GM19372 (cell line): ENCODE results near the gene CDS2.

ENCODE experiments used
- ATAC-seq: cut with Tn5 transposase; IDR thresholded peaks from one replicate; pipeline ENCODE4 v1.9.1; 2021; ENCODE audit warnings: mild to moderate bottlenecking, low read depth, moderate library complexity; ENCODE audit not compliant: unreplicated experiment

The CDS2 gene

GRCh38 chr20:5118220-5119142, 8.3 kb upstream of the CDS2 start:
- no peak for ATAC-seq

DNA sequence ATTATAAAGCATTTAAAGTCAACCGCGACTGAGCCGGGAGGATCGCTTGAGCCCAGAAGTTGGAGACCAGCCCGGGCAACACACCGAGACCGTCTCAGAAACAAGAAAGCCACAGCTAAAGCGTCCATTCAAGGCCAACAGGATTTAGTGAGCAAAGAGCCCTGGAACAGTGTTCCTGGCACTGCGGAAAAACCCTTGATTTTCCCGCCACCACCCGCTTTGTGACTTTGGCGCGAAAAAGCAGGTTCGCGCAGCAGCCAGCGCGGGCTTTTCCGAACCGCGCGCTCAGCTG, 7.7 kb upstream of the CDS2 start:
- ATAC-seq = no peak

DNA sequence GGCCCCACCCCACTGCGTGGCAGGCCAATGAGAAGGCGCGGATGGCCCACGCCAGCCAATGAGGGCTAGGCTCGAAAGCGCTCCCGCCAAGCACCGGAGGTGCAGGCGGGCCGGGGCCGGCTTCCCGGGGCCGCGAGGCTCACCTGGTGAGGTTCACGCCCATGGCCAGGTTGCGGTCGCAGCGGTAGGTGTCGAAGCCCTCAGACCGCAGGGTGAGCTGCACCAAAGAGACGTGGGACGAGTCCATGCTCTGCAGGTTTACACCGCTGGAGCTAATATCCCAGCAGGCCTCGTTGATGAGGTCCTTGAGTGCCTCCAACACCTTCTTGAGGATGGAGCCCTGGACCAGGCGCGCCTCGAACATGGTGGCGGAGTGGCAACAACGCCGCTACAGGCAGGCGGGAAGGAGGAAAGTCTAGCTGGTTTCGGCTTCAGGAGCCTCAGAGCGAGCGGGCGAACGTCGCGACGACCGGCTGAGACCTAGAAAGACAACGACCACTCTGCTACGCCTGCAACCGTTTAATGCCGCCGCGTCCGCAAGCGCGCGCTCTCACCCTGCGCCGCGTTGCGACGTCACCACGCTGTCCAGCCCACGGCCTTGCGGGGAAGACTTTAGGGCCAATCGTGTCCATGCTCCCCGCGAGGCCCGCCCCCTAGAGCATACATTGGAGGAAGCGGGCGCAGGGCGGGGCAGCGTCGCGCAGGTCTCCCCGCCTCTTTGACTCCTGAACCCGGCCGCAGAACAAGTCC, 7.2 kb upstream of the CDS2 start, which contains the start of gene PCNA:
PCNA (minus strand) TSS at position 524 of the 750 bp plus-strand sequence; CDS start at position 364, 160 bp downstream.
- ATAC-seq = peak; percentile 86

DNA sequence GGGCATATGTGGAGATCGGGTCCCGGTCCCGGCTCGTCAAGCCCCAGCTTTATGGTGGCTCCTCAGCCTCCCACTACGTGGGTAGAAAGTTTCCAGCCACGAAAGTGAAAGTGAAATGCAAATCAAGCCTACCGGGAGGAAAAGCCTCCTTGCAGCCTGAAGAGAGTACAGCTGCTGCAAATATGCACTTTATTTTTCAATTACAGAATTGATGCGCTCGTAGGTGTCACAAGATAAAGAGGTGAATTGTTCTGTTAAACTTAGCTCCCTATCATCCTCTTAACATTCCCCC, 6.7 kb upstream of the CDS2 start:
- no peak for ATAC-seq

- ATAC-seq = no peak
These were observed 3.9 kb upstream of the CDS2 start for GRCh38 chr20:5122873-5123260.

GRCh38 chr20:5127204-5127858, 523 bp downstream of the CDS2 start:
- ATAC-seq = peak; percentile 9

GRCh38 chr20:5127859-5128424, 1.1 kb downstream of the CDS2 start:
- ATAC-seq = no peak

- no peak for ATAC-seq
These were observed 2.1 kb downstream of the CDS2 start for GRCh38 chr20:5128886-5129285.

DNA sequence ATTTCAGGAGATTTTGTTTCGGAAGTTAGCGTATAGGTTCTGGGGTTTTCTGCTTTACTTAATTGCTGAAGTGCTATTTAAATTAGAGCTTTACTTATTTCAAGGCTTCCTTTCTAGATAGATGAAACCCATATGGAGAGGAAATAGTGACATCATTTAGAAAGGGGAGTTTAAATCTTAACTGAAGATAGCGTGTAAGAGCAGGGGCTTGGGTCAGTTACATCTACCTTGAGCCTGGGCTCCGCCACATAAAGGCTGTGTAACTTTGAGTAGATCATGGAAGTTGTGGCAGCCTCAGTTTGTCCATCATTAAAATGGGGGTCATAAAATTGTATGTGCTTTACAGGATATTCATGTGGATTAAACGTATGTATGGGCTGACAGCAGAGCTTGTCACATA, 4.7 kb downstream of the CDS2 start:
- ATAC-seq = no peak

DNA sequence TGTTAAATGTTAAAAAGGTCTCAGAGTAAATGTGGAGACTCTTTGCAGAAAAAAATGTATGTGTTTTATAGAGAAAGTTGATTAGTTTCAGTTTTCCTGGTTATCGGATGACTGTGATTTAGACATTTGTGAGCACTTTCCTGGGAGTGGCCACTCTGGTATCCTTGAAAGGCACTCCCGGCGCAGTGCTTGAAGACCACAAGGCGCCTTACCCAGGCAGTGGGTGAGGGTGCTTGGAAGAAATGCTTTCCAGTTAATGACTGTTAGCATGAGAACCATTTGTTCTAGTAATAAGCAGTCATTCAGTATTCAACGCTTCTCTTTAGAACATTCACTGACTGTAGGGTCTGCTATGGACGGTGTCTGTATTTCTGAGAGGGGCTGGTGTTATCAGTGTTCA, 7.2 kb downstream of the CDS2 start:
- no peak for ATAC-seq

DNA sequence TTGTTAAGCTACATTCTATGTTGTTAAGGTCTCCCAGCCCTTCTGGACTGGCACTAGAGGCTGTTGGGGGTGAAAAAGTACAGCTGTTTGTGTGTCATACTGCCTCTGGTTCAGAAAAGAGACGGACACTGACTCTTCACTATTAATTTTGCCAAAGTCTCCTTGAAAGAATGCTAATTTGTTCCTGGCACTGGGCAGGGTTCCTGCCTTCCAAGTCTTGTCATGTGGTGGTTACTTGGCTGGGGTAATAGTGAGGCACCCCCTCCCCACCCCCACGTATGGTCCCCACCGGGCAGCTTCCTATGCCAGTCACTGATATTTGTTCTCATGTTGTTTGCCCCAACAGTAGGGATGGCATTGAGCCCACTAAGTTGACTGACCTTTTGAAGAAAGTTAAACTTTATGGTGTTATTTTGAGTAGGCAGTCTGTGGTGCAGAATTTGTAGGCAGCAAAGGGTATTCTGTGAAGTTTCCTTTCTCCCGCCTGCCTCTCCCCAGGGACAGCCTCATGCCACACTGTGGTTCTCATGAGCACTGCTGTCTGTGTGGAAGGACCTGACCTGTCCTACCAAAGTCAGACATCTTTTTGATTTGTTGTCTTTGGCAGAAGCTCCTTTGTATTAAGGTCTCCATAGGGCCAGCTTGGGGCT, 8.7 kb downstream of the CDS2 start:
- no peak for ATAC-seq

DNA sequence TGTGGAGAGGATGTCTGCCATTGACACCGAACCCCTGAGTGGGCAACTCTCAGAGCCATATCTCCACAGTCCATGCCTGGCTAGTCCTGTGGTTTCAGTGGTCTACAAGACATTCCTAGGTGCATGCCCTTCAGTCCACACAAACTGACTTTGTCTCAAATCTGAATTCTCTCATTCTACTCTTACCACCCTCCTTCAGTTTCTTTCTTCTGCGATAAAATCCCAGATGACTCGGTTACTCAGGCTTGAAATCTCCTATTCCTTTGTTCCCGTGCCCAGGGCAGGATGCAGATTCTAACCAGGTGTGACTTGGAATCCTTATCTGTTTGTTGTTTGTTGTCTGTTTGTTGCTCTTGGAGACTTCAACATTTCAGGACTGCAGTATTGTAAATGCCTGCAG, 9.3 kb downstream of the CDS2 start:
- ATAC-seq = no peak

- ATAC-seq = no peak
These were observed 13.4 kb downstream of the CDS2 start for GRCh38 chr20:5140195-5140594.

DNA sequence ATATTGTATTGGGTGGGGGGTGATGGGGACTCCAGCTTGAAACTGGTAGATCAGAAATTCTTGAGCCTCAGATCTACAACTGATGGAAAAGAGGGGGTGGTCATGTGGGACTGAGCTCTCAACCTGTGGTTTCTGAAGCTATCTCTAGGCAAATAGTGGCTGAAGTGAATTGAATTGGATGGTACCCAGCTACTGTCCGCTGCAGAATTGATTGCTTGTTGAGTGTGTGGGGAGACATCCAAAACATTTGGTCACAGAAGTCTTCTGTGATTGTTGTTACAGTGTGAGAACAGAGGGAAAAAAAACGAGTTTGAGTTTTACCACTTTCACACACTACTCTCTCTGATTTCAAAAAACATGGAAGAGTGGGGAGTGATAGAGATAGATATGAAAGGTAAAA, 14.8 kb downstream of the CDS2 start:
- no peak for ATAC-seq

GRCh38 chr20:5143851-5144250, 17.0 kb downstream of the CDS2 start:
- ATAC-seq = no peak

DNA sequence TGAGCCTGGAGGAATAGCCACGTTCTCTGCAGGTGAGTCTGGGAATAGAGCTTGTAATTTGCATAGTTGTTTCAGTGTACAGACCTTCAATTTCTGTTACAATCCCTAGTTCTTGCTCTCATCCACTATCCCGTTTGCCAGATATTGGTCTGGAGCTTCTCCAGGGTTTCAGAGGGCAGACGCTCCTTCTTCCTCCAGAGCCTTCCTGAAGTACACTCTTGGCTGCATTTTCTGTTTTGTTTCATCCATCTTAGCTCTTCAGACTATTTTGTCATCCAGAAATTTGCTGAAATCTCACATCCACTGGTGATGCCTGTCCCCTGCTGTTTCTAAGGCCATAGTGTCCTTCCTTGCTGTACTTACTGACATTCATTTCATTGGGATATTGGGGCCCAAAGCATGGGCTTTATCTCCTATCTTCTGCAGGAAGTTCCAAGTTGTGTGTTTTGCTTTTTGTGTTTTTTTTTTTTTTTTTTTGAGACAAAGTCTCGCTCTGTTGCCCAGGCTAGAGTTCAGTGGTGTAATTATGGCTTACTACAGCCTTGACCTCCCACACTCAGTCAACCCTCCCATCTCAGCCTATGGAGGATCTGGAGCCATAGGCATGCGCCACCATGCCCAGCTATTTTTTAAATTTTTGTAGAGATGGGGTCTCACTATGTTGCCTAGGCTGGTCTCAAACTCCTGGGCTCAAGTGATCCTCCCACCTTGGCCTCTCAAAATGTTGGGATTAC, 18.7 kb downstream of the CDS2 start:
- ATAC-seq = no peak

DNA sequence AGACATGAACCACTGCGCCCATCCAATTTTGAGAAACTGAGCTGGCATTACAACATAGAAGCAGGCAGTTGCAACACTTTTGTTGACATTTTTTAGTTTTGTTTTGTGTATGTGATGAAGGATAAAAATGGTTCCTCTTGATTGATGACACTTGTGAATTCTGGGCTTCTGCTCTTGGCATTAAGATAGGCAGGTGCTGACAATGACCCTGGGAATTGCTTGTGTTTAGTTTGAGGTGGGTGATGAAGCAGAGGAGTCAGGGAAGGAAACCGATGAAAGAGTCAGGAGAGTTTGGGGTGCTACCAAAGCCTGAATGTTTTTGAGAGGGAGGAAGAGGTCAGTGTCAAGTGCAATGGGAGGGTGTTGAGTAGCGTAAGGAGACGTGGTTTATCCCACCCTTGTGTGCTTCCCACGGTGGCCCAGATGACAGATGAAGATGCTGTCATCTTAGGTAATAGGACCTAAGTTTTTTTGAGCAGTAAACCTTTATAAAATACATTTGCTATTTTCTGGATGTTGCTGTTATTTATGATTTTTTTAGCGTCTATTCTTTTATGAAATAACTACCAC, 19.4 kb downstream of the CDS2 start:
- no peak for ATAC-seq

DNA sequence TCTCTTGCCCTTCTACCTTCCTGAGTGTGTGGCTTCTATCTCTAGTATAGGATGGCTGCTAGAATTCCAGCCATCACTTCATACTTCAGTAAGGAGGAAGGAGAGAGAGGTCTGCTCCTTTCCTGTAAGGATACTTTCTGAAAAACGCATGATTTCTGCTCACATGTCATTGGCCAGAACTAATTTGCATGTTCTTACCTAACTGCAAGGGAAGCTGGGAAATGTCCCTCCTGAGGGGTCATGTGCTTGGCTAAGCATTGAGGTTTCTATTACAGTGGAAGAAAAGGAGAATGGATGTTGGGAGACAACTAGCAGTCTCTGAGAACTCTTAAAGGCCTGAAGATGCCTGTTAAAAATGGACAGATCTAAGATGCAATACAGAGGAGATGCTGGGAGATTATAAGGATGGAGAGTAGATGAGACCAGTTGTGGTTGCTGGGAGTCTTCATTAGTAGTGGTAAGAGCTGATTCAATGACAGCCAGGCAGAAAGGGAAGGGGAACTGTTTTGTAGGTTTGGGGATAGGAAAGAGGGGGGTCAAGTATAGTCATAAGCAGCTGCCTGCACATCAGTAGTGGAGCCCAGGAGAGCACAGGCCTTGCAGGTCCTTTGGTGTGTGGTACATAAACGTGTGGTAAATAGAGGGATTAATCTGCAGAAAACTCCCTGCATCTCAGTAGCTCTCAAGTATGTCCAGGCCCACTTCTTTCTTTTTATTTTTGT, 20.2 kb downstream of the CDS2 start:
- ATAC-seq = no peak

DNA sequence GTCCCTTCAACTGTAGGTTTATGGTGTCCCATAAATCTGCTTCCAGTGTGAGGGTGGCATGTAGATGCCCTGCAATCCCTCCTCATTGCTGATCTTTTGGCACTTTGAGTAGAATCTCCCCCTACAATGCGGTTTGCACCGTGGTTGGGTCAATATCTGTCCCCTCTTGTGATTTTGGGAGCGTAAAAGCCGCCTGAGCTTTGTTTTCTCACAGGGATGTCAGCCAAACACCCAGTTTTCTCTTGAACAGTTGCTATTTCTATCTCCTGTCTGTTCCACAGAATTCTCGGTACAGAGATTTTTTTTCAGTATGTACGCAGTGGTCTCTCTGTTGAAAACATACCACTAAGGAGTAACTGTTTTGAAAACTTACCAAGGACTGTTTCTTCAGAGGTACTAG, 21.8 kb downstream of the CDS2 start:
- ATAC-seq = no peak
